Mucosa of rectum (tissue), 2 donors: Measurements from ENCODE around the gene PACSIN2.
A peak's percentile ranks its signal among the peaks of the same experiment; 100 is the strongest.
"Not testable (repeated sequence)": the region's sequence is repeated elsewhere in the genome, so short reads cannot be mapped to it uniquely, and the experiment has no call there.

Experiments used
- H3K27ac ChIP-seq, 2 donors: one replicate each; pipeline ENCODE4 v1.7.0; 2013; ENCODE audit warnings: inconsistent platforms in 2 of 2, low read depth in 2 of 2, low read length in 2 of 2
- H3K27me3 ChIP-seq, 2 donors: one replicate each; pipeline ENCODE4 v1.7.0; 2013; ENCODE audit warnings: low read length in 2 of 2; ENCODE audit not compliant: control insufficient read depth in 2 of 2, insufficient read depth in 2 of 2
- H3K36me3 ChIP-seq, 2 donors: one replicate each; pipeline ENCODE4 v1.7.0; 2013; ENCODE audit warnings: low read length in 2 of 2; ENCODE audit not compliant: control insufficient read depth in 2 of 2, insufficient read depth in 2 of 2
- H3K4me1 ChIP-seq, 2 donors: one replicate each; pipeline ENCODE4 v1.7.0; 2013; ENCODE audit warnings: low read length in 2 of 2, mild to moderate bottlenecking in 1 of 2; ENCODE audit not compliant: control insufficient read depth in 2 of 2, insufficient read depth in 2 of 2
- H3K4me3 ChIP-seq, 2 donors: one replicate each; pipeline ENCODE4 v1.7.0; 2013; ENCODE audit warnings: low read length in 2 of 2
- H3K9ac ChIP-seq, 2 donors: one replicate each; pipeline ENCODE4 v1.7.0; 2013; ENCODE audit warnings: low read length in 2 of 2, low read depth in 1 of 2, mild to moderate bottlenecking in 1 of 2
- H3K9me3 ChIP-seq, 2 donors: one replicate each; pipeline ENCODE4 v1.7.0; 2013; ENCODE audit warnings: low read length in 2 of 2; ENCODE audit not compliant: control insufficient read depth in 2 of 2
- donor health status: healthy.
- donor health status: Normal muscosa, but diverticular disease.

Gene PACSIN2

GRCh38 chr22:43038325-43038724 lies 23.4 kb upstream of the PACSIN2 start:
- Histone ChIP-seq H3K4me3 (no peak overlapping the region), H3K27ac (no peak overlapping the region), H3K4me1 (no peaks in the 10 kb centered on the region), H3K27me3 (no peaks in the 10 kb centered on the region), H3K36me3 (no peaks in the 10 kb centered on the region), H3K9ac (no peak overlapping the region), H3K9me3 (no peaks in the 10 kb centered on the region)

GRCh38 chr22:43036282-43036829 lies 21.4 kb upstream of the PACSIN2 start:
- H3K4me1 ChIP-seq = no peaks in the 10 kb centered on the region
- no peak overlapping the region for H3K4me3 ChIP-seq
- H3K27ac ChIP-seq = no peak overlapping the region
- H3K27me3 ChIP-seq = no peaks in the 10 kb centered on the region
- no peaks in the 10 kb centered on the region for H3K36me3 ChIP-seq
- H3K9me3 ChIP-seq = no peaks in the 10 kb centered on the region
- H3K9ac ChIP-seq = no peak overlapping the region

GRCh38 chr22:43035250-43035649 lies 20.3 kb upstream of the PACSIN2 start:
- no peaks in the 10 kb centered on the region for H3K9me3 ChIP-seq
- no peaks in the 10 kb centered on the region for H3K4me1 ChIP-seq
- no peak overlapping the region for H3K4me3 ChIP-seq

GRCh38 chr22:43031617-43032016 lies 16.7 kb upstream of the PACSIN2 start:
- H3K27ac ChIP-seq = no peak overlapping the region

More at GRCh38 chr22:43035250-43035649, 20.3 kb upstream of the PACSIN2 start:
- no peaks in the 10 kb centered on the region for H3K36me3 ChIP-seq
- H3K27me3 ChIP-seq = no peaks in the 10 kb centered on the region
- no peak overlapping the region for H3K9ac ChIP-seq
- no peak overlapping the region for H3K27ac ChIP-seq

GRCh38 chr22:43018615-43019014 lies 3.7 kb upstream of the PACSIN2 start:
- H3K27ac ChIP-seq = peak overlapping the region; percentile 56 to 61
- no peaks in the 10 kb centered on the region for H3K9me3 ChIP-seq
- peaks cover 8 to 31% of the 10 kb centered on the region in 2 donors for H3K4me1 ChIP-seq
- no peaks in the 10 kb centered on the region for H3K27me3 ChIP-seq
- no peaks in the 10 kb centered on the region for H3K36me3 ChIP-seq
- H3K9ac ChIP-seq = peak overlapping the region in 1 of 2 donors; percentile 26
- no peak overlapping the region for H3K4me3 ChIP-seq

More at GRCh38 chr22:43031617-43032016, 16.7 kb upstream of the PACSIN2 start:
- H3K9me3 ChIP-seq = no peaks in the 10 kb centered on the region
- no peak overlapping the region for H3K4me3 ChIP-seq
- peaks cover 0 to 9% of the 10 kb centered on the region in 2 donors for H3K4me1 ChIP-seq
- H3K9ac ChIP-seq = no peak overlapping the region
- H3K27me3 ChIP-seq = no peaks in the 10 kb centered on the region
- H3K36me3 ChIP-seq = no peaks in the 10 kb centered on the region

GRCh38 chr22:43017525-43018460 lies 2.8 kb upstream of the PACSIN2 start:
- Histone ChIP-seq H3K27me3 (no peaks in the 10 kb centered on the region), H3K27ac (peak overlapping the region; percentile 56 to 61), H3K36me3 (no peaks in the 10 kb centered on the region), H3K9me3 (no peaks in the 10 kb centered on the region), H3K4me3 (no peak overlapping the region), H3K4me1 (peaks cover 15 to 37% of the 10 kb centered on the region in 2 donors), H3K9ac (peak overlapping the region in 1 of 2 donors; percentile 26)

GRCh38 chr22:43016150-43016549 lies 1.2 kb upstream of the PACSIN2 start:
- not testable (repeated sequence) for H3K36me3 ChIP-seq, H3K9ac ChIP-seq, H3K9me3 ChIP-seq, H3K27ac ChIP-seq, H3K27me3 ChIP-seq, H3K4me3 ChIP-seq
- H3K4me1 ChIP-seq = peaks cover 18 to 33% of the 10 kb centered on the region in 2 donors

- H3K4me1 ChIP-seq = peaks cover 22 to 35% of the 10 kb centered on the region in 2 donors
- H3K36me3 ChIP-seq = no peaks in the 10 kb centered on the region
- H3K27me3 ChIP-seq = no peaks in the 10 kb centered on the region
- H3K9me3 ChIP-seq = no peaks in the 10 kb centered on the region
- peak overlapping the region; percentile 58 to 77 for H3K27ac ChIP-seq
- peak overlapping the region; percentile 79 to 88 for H3K4me3 ChIP-seq
- H3K9ac ChIP-seq = peak overlapping the region; percentile 81 to 88
These were observed 711 bp upstream of the PACSIN2 start for GRCh38 chr22:43015677-43016042.

GRCh38 chr22:43014316-43014868 lies 557 bp downstream of the PACSIN2 start:
- Histone ChIP-seq H3K4me3 (peak overlapping the region; percentile 84 to 86), H3K4me1 (peaks cover 23 to 37% of the 10 kb centered on the region in 2 donors), H3K27ac (peak overlapping the region; percentile 76 to 77)

More at GRCh38 chr22:43014316-43014868, 557 bp downstream of the PACSIN2 start:
- no peaks in the 10 kb centered on the region for H3K27me3 ChIP-seq
- peak overlapping the region; percentile 63 to 81 for H3K9ac ChIP-seq
- no peaks in the 10 kb centered on the region for H3K9me3 ChIP-seq
- no peaks in the 10 kb centered on the region for H3K36me3 ChIP-seq
